HL-60 (cell line): ENCODE measurements around the gene AGXT2.

Experiments
- DNase-seq, 2 experiments: peaks; one replicate each; pipeline ENCODE4 v3.0.0-alpha.2; 2010 to 2020; ENCODE audit warnings: low read depth in 1 of 2, low spot score in 1 of 2
- H3K27ac ChIP-seq: fragments of 250-450 bp; sonication (Bioruptor Pico); replicated peaks from 2 replicates; pipeline ENCODE4 v1.5.1; 2020; ENCODE audit warnings: mild to moderate bottlenecking, moderate library complexity
- H3K27me3 ChIP-seq: fragments of 250-450 bp; sonication (Bioruptor Pico); 2 replicates; pipeline ENCODE4 v1.5.1; 2021; ENCODE audit warnings: mild to moderate bottlenecking, moderate library complexity; ENCODE audit not compliant: insufficient read depth, poor library complexity, severe bottlenecking
- H3K4me3 ChIP-seq: replicated peaks from 2 replicates; pipeline ENCODE4 v1.5.1; 2011; ENCODE audit warnings: mild to moderate bottlenecking, control low read depth, low read length; ENCODE audit not compliant: insufficient read depth
- GABPA ChIP-seq: IDR thresholded peaks from 2 replicates; pipeline ENCODE4 v1.6.1; 2012; ENCODE audit warnings: low read depth
- POLR2AphosphoS5 ChIP-seq: IDR thresholded peaks from 2 replicates; pipeline ENCODE4 v1.6.1; 2012; ENCODE audit warnings: low read depth
- REST ChIP-seq: IDR thresholded peaks from 2 replicates; pipeline ENCODE4 v1.6.1; 2012; ENCODE audit warnings: low read depth; ENCODE audit not compliant: insufficient replicate concordance
- SPI1 ChIP-seq: IDR thresholded peaks from 2 replicates; pipeline ENCODE4 v1.6.1; 2012; ENCODE audit warnings: low read depth, mild to moderate bottlenecking, borderline replicate concordance
- TF ChIP-seq, protein P1 (sequence below): IDR thresholded peaks from one replicate; pipeline ENCODE4 v1.5.1; 2011; ENCODE audit warnings: low read length, control low read depth, inconsistent platforms; ENCODE audit not compliant: insufficient read depth

Gene AGXT2

GRCh38 chr5:35067985-35068384 is 20.2 kb upstream of the AGXT2 start:
- Histone ChIP-seq H3K27me3 (no peaks in the 10 kb centered on the region), H3K27ac (no peak overlapping the region), H3K4me3 (no peak overlapping the region)
- no peak for DNase-seq
- TF ChIP-seq GABPA, result no peak
- no peak for TF ChIP-seq SPI1
- TF ChIP-seq, protein P1, sequence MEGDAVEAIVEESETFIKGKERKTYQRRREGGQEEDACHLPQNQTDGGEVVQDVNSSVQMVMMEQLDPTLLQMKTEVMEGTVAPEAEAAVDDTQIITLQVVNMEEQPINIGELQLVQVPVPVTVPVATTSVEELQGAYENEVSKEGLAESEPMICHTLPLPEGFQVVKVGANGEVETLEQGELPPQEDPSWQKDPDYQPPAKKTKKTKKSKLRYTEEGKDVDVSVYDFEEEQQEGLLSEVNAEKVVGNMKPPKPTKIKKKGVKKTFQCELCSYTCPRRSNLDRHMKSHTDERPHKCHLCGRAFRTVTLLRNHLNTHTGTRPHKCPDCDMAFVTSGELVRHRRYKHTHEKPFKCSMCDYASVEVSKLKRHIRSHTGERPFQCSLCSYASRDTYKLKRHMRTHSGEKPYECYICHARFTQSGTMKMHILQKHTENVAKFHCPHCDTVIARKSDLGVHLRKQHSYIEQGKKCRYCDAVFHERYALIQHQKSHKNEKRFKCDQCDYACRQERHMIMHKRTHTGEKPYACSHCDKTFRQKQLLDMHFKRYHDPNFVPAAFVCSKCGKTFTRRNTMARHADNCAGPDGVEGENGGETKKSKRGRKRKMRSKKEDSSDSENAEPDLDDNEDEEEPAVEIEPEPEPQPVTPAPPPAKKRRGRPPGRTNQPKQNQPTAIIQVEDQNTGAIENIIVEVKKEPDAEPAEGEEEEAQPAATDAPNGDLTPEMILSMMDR, result no peak
- TF ChIP-seq REST, result no peak
- TF ChIP-seq POLR2AphosphoS5, result no peak

DNA sequence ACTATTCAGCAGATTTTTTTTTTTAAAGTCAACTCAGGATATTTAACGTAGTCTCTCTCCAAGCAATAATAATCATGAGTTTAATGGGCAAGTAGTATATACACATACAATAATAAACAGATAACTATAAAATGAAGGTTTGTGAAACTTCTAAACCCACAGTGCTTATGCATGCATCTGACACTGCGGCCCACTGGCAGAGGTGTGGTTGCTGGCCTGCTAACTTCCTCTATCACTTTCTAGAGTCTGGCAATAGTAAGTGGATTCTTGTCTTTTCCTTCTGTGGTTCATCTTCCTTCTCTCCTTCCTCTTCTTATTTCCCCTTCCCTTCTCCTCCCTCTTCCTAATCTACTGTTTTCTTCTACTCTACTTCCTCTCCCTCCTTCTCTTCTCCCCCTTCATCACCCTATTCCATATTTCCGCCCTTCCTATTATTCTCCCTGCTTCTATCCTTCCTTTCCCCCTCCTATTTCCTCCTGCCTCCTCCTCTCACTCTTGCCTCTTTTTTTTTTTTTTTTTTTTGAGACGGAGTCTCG is 18.6 kb upstream of the AGXT2 start:
- Histone ChIP-seq H3K27ac (no peak overlapping the region), H3K4me3 (no peak overlapping the region), H3K27me3 (no peaks in the 10 kb centered on the region)
- TF ChIP-seq REST (no peak), POLR2AphosphoS5 (no peak), SPI1 (peak; percentile 44; the same call in 1 of the 2 replicates), GABPA (no peak)
- TF ChIP-seq, protein P1, result no peak
- DNase-seq, result peak; percentile 24 to 38

DNA sequence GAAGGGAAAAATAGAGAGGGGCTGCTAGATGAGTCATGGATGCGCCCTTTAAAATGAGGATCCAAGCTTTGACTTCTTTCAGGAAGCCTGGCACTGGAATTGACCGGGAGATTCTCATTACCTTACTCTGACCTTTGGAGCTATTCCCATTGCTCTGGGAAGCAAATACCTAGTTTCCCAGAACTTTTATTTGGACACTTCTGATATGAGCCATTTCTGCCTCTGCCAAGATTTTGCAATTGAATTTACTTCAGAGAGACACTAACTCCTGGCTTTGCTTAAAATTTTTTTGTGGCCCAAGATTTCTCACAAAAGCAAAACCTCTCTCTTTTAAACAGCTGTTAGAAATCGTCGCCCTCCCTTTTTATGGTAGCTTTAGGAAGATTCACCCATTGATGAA is 15.7 kb upstream of the AGXT2 start:
- no peak for TF ChIP-seq REST
- no peak for TF ChIP-seq SPI1
- TF ChIP-seq, protein P1, result no peak
- no peak for TF ChIP-seq POLR2AphosphoS5
- TF ChIP-seq GABPA, result no peak
- no peak for DNase-seq
- Histone ChIP-seq H3K27ac (no peak overlapping the region), H3K27me3 (no peaks in the 10 kb centered on the region), H3K4me3 (no peak overlapping the region)
